ENCODE results near the gene ABHD1.

The ABHD1 gene

DNA sequence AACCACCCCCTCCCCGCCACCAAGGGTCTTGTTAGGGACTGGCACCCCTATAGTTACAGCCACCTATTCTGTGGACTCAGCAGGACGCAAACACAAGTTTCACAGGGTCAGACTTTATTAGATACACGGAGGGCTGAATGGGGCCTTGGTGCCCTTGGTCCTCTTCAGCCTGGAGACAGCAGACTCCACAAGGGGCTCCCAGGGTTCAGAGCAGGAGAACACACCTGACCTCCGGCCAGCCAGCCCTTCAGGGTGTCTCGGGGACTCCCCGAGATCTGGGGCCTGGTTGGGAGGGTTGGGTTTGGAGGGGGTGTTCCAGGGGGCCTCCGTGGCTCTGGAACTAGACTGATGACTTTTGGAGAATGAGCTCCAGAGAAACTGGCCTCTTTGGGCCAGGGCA lies 13.1 kb downstream of the ABHD1 start:
- no peak for DNase-seq (ENCODE audit: low spot score)

DNA sequence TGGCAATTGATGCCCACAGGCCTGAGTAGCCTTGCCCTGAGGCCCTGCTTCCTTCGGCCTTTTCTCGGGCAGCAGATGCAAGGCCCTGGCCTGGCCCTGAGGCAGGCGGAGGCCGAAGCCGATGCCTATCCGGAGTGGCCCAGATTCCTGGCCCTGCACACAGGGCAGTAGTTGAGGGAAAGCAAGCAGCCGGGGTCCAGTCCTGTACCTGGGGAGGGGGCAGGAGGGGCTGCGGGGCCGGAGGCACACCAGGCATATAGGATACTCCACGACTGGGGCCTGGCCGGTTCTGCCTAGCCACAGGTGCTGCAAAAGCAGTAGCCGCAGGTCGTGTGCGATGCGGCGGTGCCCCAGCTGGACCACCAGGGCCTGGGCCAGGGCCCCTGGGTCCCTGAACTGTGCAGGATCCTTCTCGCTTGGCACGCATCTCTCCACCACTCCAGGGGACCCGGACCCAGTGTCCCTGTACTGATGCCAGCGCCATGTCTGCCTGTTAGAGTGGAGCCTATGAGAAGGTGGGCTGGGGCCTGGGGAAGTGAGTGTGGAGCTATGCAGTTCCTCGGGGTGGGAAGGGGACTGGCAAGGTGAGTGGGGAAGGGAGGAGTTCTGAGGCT lies 13.8 kb downstream of the ABHD1 start:
- DNase-seq (ENCODE audit: low spot score), result no peak

DNA sequence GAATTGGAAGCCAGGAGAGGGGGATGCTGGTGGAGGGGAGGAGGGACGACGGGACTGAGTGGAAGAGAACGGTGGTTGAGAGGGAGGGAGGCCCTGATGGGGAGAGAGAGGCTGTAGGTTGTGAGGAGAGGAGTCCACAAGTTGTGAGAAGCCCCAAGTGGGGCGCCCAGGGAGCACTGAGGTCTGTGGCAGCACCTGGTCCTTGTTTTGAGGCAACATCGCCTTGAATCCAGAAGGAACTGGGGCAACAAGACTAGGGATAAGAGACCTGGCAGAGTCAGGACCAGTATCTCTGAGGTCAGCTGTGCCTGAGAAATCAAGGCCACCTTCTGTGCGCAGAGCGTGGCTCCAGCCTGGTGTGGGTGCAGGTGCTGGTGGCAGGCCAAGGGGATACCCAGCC lies 14.5 kb downstream of the ABHD1 start:
- no peak for DNase-seq (ENCODE audit: low spot score)

DNA sequence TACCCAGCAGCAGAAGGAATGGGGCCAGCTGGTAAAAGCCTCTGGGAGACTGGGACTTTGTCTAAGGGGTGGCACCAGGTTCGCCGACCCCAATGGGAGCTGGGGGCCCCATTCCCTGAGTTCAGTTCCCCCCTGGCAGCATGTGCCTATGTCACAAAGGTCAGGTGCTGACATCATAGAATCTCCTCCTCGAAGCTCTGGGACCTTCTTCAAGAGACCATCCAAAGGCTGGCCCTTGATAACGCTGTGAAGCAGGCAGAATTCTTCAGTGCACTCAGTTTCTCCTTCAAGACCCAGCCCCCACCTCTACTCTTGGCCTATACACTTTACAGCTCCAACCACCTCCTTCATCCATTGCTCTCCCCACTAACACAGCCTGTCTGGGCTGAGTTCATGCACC lies 15.7 kb downstream of the ABHD1 start, which contains the start of gene PRR30:
PRR30 (minus strand) TSS at position 101 of the 400 bp plus-strand sequence. CDS start 1,081 bp downstream, outside the sequence.
- DNase-seq (ENCODE audit: low spot score), result no peak

DNA sequence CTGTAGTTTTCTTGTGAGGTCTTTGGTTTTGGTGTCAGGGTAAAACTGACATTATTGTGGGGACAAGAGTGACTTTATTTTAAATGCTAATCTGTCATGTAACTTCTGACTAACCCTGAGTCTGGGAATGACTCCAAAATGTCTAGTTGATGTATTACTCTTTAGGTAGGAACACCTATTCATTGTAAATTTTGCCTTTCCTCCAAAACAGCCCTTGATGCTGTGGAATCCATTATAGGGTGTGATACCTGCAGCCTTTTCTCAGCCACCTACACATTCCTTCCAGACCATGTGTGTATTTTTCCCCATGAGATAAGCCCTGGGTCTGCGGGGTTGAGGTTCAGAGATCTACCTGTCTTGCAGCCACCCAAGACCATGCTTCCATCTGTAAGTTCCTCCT lies 19.7 kb downstream of the ABHD1 start:
- no peak for DNase-seq (ENCODE audit: low spot score)

DNA sequence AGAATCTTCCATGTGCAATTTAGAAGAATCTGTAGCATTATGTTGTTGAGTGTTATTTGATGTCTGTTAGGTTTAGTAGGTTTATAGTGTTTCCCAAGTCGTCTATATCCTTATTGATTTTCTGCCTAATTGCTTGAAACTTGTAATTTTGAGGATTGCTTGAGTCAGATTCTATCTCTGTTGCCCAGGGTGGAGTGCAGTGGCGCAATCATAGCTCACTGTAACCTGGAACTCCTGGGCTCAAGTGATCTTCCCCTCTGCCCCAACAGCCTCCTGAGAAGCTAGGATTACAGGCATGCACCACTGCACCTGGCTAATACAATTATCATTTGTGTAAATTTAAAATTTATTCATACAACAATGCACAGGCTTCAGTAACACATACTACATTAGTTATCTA lies 22.1 kb downstream of the ABHD1 start:
- no peak for DNase-seq (ENCODE audit: low spot score)

DNA sequence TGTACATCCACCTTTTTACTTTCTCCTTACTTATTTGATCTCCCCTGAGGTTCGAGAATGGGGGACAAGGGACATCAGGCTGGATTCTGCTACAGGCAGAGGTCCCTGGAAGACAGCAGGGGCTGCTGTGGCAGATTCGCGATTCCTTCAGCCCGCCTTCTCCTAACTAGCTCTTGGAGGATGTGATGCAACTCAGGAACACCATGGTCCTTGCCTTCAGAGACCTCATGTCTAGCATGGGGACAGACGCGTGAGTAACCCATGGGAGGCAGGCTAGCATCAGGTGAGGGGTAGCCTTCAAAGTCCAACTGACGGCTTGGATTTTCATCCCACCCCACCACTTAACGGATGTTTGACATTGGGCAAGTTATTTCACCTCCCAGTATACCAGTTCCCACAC lies 24.3 kb downstream of the ABHD1 start:
- DNase-seq (ENCODE audit: low spot score), result no peak

DNA sequence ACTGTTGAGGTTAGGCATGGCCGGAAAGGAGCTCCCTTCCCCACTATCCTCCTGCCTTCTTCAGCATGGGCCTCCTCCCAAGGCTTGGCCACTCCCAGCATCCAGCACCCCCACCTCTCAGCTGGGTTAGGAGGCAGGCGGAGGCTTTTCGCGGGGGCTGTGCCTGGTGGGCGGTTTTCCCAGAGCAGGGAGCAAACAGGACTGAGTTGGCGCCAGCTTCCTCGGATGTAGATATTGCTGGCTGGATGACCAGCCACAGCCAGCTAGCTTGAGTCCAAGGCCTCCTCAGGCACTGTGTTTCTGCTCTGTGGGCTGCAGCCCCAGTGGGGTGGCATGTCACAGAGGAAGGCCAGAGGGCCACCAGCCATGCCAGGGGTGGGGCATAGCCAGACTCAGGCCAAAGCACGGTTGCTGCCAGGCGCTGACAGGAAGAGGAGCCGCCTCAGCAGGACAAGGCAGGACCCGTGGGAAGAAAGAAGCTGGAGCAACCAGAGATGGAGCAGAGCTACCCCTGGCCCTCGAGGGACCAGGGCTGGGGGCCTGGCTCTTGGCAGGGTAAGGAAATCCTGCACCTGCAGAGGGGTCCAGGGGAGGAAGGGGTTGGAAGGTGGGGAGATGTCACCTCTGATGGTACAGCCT lies 25.3 kb downstream of the ABHD1 start, which contains the start of gene TCF23:
TCF23 (plus strand) TSS at position 204 of the 639 bp plus-strand sequence; CDS start at position 334, 130 bp downstream.
- no peak for DNase-seq (ENCODE audit: low spot score)

DNA sequence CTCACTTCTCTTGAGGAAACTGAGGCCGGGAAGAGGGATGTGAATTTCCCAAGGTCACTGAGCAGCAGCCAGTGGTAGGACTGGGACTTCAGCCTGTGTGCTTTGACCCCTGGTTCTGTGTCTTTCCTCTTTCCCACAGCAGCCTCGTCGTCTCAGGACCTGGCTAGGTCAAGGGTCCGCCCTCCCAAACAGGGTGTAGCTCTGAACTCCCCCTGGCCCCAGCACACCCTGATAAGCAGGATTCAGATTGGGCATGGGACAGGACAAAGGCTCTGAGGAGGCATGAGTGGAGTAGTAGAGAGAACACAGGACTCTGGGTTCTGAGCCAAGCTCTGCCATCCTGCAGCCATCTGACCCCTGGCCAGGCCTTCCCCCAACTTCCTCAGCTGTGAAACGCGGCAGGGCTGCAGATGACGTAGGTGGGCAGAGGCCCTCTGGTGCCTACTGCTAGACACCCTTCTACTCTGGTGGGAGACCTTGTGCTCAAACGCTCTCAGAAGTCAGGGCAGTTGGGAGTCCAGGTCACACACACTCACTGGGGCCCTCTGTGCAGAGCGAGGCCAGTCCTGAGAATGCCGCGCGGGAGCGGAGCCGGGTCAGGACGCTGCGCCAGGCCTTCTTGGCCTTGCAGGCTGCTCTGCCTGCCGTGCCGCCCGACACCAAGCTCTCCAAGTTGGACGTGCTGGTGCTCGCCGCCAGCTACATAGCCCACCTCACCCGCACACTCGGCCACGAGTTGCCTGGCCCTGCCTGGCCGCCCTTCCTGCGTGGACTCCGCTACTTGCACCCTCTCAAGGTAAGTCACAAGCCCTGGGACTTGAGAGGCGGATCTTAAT lies 26.2 kb downstream of the ABHD1 start:
- no peak for DNase-seq (ENCODE audit: low spot score)

DNA sequence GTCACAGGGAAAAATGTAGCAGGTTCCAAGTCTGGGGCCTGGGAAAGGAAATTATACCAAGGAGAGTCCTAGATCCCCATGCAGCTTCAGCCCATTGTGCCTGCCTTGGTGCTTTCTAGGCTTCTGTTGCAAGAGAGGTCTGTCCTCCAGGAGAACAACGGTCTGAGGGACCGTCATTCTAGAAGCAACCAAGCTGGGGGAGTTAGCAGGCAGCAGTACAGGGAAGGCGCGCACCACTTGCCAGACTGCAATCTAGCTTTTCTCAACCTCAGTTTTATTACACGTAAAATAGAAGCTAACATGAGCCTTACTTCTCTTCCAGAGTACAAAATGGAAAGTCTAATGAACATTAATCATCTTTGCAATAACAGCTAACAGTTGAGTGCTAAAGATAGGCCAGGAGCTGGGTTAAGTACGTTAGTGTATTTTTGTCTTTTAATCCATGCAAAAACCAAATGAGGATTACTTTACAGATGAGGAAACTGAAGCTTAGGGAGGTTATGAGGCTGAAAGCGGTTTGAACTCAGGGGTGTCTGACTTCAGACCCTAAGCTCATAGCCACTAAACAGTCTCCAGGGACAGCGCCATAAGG lies 27.1 kb downstream of the ABHD1 start:
- no peak for DNase-seq (ENCODE audit: low spot score)

DNA sequence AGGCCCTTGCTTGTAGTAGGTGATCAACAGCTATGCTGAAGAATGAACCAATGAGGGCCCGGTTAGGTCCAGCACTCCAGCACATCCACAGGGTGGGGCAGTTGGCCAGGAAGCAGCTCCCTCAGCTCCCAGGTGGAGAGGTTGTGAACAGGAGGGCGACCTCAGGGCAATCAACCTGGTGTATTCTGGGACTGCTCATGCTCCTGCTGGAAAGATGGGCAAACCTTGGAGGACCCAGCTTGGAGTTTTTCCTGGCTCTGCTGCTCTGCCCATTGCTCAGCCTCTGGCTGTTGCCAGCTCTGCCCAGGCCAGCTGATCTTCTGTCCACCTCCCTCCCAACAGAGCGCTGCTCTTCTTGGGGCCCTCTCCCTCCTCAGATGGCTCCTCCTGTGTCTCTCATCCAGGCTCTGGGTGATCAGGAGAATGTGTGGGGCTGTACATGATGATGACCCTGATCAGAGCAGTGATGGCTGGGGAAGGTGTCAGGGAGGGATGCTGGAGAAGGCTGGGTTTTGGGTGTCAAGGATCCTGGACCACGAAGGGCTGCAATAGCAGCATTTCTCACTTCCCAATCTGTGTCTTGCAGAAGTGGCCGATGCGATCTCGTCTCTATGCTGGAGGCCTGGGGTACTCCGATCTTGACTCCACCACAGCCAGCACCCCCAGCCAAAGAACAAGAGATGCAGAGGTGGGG lies 28.6 kb downstream of the ABHD1 start:
- peak; percentile 67 for DNase-seq (ENCODE audit: low spot score)

DNA sequence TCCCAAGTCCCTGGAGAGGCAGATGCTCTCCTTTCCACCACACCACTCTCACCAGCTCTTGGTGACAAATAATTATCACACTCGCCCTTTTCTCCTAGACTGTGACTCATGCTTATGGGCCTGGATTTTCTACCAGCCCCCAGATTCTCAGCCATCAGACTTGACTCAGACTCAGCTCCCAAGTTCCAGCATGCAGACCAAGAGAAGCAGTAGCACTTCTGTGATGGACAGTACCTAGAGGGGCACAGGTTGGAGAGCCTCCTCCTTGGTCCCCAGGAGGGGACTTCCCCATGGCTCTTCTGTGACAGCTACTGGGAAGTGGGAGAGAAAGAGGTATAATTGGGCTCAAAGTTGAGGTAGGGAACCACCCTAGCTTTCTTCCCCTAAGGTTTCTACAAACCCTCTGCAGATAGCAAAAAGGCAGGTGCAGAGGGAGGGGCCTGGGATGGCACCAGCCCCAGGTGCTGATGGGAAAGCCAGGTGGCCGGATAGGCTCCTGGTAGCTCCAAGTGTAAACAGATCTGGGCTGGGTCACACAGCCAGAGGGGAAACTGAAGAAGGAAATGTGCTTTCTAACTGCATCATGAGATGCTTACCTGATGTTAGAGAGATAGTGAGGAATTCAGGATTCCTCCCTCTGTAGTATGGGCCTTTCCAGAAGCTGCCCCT lies 29.3 kb downstream of the ABHD1 start:
- DNase-seq (ENCODE audit: low spot score), result no peak

DNA sequence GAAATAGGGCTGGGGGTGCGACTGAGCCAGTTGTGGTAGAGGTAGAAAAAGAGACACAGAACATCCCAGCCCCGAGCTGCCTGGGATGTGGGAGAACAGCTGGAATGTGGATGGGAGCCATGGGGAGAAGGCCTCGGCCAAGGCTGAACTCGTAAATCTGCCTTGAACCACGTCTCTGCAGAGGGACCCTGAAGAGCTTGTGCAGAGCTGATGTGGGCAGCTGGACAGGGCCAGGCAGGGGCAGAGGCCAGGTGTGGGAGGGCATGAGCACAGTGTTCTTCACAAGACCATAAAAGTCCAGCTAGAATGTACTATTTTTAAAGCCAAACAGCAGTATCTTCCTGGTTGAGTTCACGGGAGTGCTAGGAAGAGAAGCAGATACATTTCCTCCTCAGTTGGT lies 30.9 kb downstream of the ABHD1 start:
- no peak for DNase-seq (ENCODE audit: low spot score)

DNA sequence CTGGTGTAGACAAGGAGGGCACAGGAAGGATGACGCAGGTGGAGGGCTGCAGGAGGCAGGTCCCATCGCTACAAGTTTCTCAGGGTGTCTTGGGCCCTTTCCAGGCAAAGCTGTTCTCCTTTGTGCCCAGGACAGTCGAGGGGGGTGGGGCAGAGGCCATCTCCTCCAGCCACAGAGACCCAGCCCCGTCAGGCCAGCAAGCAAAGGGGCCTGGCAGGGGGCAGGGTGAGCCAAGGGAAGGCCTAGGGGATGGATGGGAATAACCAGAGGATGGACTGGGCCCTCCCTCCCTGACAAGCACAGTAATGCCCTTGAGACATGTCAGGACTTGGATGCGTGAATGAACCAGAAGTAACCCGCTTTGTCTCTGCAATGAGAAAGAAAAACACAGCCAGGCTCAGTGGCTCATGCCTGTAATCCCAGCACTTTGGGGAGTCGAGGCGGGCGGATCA lies 31.5 kb downstream of the ABHD1 start:
- DNase-seq (ENCODE audit: low spot score), result no peak

DNA sequence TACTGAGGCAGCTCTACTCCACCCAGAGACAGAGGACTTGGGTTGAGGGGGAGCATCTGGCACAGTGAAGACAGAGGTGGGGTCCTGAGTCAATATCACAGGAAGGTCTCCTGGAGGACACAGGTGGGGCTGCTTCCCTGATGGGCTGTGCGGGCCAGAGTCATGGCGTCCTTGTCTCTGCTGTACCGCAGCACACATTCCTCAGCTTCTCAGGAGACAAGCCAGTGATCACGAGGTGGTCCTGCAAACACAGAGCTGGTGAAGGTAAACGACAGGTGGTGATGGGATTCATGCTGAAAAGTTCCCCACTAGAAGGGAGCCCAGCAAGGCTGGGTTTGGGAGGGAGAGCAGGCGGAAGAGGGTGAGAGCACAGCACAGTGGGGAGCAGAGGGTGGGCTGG lies 34.9 kb downstream of the ABHD1 start:
- DNase-seq (ENCODE audit: low spot score), result no peak

DNA sequence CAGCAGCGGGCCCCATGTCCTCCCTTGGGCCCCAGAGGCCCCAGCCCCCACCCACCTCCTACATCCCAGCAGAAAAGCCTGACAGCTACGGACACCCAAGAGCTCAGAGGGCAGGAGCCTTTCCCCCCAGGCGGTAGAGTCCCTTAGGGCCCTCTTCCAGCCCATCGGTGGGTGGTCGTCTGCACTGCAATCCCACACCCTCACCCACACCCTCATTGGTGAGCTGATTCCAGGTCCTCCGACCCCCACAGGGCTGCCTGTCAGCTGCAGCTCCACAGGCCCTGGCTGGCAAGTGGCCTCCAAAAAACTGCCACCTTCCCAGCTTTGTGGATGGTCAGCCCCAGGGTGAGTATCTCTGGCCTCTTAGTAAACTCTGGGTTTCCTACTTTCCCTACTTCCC lies 35.7 kb downstream of the ABHD1 start:
- DNase-seq (ENCODE audit: low spot score), result no peak

DNA sequence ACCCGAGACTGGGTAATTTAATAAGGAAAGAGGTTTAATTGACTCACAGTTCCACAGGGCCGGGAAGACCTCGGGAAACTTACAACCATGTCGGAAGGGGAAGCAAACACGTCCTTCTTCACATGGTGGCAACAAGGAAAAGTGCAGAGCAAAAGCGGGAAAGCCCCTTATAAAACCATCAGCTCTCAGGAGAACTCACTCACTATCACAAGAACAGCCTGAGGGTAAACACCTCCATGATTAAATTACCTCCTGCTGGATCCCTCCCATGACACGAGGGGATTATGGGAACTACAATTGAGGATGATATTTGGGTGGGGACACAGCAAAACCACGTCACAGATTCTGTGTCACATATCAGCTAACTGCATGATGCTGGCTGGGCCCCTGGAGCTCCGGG lies 36.6 kb downstream of the ABHD1 start:
- no peak for DNase-seq (ENCODE audit: low spot score)

DNA sequence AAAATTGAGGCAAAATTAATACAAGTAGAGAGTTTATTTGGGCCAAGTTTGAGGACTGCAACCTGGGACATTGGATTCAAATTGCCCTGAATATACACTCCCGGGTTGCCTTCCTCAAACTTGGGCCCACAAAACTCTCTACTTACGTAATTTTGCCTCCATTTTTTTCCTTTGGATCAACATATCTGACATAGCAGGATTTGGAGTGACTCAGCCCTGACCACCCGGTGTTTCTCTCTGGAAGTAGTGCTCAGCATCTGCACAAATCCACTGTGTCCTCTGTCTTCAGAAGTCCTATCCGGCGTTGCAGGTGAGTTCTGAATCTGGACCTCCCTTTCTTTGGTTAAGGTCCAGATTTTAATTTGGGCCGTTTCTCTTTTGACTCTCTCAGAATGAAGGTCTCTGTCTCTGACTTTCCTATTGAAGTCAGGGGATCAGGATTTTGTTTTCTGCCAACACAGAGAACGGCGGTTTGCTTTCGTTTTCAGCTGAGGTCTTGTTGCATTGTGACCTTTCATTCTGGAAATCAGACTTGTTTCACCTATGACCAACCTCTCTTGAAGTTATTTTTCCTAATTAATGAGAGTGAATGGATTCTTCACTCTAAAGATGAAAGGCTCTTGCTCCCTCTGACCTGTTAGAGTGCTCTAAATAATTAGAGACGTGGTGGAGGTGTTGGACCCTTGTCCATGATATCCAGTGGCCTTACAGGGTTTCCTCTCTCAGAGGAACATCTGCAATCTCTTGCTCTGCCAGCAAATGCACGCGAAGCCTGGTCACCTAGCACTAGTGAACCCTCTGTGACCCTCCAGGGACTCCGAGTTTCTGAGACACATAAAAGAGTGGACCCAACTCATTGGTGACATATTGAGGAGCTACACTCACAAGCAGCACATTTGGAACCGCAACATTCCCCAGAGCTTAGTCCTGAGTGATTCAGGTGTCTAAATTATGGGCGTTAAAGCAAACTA lies 38.8 kb downstream of the ABHD1 start:
- DNase-seq (ENCODE audit: low spot score), result no peak

DNA sequence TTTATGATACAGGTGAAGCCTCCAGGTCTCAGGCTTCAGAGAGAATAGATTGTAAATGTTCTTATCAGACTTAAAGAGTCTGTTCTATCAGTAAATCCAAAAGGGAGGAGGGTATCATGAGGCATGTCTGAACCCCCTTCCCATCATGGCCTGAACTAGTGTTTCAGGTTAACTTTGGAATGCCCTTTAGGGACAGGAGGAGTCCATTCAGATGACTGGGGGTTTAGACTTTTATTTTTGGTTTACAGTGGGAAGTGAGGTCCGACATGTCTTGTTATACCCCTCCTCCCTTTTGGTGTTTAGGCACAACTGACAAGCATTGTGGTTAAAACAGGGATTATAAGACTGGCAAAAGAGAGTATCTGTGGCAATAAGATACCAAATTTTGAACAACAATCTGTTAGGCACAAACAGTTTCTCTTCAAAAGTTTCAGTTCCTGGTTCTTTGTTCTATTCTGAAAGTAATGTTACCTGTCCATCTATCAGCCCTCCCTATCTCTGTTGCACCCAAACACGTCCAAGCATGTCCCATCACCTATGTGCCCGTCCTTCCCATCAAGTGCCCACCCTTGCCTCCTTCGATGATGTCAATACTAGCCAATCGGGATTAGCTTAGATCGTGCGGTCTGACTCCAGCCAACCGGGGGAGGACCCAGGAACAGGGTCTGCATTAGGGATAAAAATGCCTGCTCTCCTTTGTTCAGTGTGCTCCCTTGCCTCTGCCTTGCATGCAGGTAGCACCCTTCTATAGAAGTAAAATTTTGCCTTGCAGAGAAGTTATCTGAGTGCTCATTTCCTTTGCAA lies 41.5 kb downstream of the ABHD1 start:
- DNase-seq (ENCODE audit: low spot score), result no peak
